GM04503 (cell line): ENCODE data around the gene MYO3B.
"Not testable (repeated sequence)": the region's sequence is repeated elsewhere in the genome, so short reads cannot be mapped to it uniquely, and the experiment has no call there.

Experiments
- DNase-seq: peaks from one replicate; pipeline ENCODE4 v3.0.0-alpha.2; 2012; ENCODE audit warnings: low read depth

Gene MYO3B

GRCh38 chr2:170509452-170510193 is 331.7 kb downstream of the MYO3B start:
- no peak for DNase-seq

DNA sequence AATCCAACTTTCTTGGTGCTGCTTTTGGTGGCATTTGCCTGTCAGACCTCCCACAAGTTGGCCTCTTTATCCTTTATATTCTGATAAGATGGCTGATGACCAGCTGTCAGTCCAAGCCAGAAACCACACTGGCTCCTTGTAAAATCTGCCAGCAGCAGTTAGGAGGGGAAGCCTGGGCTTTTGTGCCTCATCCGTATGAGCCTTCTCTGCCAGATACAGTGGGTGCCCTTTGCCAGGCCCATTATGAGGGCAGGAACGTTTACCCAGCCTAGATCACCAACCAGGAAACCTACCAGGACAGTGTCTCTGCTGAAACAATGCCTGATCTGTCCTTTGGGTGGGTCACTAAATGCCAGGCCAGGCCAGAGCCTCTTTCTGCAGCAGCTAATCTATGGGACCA is 334.3 kb downstream of the MYO3B start:
- DNase-seq, result no peak

GRCh38 chr2:170514140-170514539 is 336.2 kb downstream of the MYO3B start:
- no peak for DNase-seq

- no peak for DNase-seq
Measured at GRCh38 chr2:170517538-170517937, 339.6 kb downstream of the MYO3B start.

DNA sequence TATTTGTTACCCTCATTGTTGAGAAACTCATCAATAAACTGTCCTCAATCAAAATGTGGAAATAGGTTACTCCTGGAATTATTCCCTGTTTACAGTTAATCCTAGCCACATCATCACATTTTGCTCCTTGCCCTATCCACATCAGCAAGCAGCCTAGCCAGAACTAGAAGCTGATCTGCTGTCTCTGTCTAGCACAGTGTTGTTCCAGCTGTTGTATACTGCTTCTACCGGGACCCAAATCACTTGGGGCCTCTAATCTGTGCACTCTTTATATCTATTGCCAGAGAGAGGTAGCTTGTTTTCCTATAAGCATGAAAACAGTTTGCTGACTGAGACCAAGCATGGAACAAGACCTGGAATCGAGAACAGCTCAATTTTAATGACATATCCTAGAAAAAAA is 341.0 kb downstream of the MYO3B start:
- no peak for DNase-seq

DNA sequence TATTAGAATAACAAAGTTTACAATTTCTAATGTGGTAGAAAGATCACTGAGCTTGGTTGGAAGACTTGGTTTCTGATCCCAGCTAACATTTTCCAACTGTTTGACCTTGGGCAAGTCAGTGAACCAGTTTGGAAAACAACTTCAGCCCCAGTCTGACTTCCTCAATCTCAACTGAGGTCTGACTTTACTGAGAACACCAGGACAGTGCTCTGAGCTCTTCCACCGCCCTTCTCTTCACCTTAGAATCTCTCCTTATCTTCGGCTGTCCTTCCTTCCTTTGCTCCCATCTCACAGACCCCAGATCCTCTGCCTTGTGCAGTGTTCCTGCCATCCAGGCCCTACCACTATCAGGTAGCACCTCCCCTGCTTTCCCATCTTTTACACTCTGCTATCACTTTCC is 343.4 kb downstream of the MYO3B start:
- no peak for DNase-seq

GRCh38 chr2:170523506-170523905 is 345.6 kb downstream of the MYO3B start:
- no peak for DNase-seq

DNA sequence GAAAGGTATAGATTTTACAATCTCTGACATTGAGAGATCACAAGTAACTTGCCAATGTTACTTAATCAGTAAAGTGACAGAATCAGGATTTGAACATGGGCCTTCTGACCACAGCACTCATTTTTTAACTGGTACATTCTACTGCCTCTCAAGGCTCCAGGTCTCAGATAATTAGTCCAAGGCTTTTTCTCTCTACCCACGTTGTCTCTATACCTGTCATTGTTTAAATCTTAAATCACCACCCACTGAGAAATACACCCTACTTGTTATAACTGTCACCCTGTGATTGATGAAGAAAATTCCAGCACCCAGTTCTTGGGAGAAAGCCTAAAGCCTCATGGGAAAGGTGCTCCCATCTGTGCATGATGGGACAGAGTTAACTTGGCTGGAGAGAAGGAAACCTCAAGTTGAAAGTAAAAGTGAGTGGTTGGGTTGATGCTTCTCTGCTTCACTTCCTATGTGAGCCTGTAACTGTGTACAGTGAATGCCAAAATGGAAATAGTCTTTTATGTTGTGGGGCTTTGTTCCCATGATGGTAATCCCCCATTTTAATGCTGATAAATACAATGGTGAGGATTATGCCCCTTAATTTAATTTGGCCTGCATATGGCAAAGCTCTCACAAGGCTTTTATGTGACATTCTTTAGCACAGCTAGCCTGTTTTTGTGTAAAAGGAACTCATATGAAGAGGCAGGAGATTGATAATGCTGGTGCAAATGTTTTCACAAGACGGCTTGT is 347.1 kb downstream of the MYO3B start:
- DNase-seq, result no peak

DNA sequence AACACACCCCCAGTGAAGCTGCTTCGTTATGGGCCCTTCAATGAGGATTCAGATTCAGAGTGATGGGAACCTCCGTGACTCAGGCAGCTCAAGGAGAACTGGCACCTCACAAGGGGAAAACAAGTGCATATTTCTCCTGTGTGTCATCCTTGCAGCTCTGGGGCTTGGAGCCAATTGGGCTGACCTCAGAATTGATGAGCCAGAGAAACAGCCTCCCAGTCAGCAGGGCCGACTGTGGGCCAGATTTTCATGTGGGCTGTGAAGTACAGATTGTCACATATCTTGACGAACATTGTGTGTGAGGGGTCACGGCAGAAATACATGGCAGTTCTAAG is 347.6 kb downstream of the MYO3B start:
- DNase-seq, result peak; percentile 91

DNA sequence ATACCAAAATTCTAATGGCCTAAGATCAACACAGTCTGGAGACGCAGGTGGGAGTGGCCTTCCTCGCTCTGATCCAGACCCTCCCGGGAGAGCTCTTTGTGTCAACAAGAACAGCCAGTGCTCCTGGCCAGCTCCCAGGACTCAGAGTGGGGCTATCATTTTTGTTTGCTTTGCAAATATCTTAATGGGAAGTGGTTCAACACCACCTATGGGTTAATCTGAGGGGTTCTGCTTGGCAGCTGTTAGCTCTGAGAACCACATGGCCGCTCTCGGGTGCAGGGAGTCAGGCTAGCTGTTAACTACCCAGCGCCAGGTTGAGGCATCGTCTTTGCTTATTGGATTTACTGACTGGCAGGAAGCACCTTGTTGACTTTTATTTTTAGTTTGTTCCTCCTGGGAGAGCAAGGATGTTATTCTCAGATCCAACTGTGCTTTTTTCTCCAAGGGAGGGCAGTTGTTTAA is 352.4 kb downstream of the MYO3B start:
- no peak for DNase-seq

DNA sequence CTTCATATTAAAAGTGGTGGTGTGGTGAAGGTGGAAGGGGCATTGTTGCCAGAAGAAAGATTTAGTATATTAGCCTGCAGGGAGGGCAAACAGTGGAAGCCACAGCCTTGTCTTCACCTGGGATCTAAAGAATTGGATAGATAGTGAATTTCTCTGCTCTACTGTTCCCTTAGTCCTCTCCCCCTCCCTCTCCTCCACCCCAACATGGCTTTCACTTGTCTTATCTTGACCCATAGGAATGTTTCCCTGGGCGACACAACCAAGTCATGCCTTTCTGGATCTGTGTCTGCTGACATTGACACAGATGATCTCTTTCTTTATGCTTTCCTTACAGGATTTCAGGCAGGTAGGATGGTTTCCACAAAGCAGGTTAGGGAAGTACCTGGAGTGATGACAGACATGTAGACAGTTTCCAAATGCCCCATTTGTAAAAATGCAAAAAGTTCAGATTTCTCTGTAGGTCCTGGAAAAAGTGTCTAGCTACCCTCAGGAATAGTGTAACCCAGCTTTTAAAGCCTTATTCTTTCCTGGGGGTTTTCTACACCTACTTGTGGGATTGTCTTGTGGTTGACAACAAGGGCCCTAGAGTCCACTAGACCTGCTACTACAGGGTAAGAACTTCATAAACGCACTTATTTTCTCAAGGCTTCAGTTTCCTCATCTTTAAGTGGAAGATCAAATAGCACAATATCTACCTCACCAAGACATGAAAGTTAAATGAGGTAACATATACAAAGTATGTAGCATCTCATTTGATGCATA is 353.0 kb downstream of the MYO3B start:
- no peak for DNase-seq

- DNase-seq, result no peak
Measured at GRCh38 chr2:170531876-170532275, 353.9 kb downstream of the MYO3B start.

GRCh38 chr2:170533156-170533555 is 355.2 kb downstream of the MYO3B start:
- no peak for DNase-seq

DNA sequence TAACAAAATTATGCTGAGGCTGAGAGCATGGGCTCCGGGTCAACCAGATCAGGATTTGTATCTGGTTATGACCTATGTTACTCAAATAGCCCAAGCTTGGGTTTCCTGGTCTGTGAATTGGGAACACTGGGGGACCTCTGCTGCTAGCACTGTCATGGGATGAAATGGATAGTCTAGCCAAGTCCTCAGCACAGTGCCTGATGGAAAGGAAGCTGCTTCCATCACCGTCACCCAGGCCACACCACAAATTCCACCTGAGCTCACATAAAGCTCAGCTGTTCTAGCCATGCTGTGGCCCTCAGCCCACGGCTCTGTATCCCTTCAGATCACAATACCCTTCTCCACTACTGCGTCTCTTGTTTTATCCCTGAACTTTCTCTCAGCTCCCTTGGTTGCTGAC is 357.6 kb downstream of the MYO3B start:
- no peak for DNase-seq

GRCh38 chr2:170544817-170545216 is 366.9 kb downstream of the MYO3B start:
- no peak for DNase-seq

DNA sequence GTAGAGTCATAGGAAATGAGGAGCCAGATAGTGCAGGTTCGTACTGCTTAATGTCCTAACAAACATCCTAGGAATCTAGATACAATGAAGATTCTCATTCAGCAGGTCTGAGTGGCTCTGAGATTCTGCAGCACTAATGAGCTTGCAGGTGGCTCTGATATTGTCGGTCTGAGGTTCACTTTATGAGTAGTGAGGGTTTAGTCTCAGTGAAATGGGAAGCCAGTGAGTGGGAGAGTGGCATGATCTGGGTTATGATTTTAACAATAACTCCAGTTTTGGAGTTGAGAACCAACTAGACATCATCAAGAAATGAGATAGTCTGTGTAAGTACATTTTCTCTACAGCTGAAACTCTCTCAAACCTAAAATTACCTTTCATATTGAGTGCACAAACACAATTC is 370.4 kb downstream of the MYO3B start:
- DNase-seq, result no peak

GRCh38 chr2:170550501-170550900 is 372.6 kb downstream of the MYO3B start:
- no peak for DNase-seq

DNA sequence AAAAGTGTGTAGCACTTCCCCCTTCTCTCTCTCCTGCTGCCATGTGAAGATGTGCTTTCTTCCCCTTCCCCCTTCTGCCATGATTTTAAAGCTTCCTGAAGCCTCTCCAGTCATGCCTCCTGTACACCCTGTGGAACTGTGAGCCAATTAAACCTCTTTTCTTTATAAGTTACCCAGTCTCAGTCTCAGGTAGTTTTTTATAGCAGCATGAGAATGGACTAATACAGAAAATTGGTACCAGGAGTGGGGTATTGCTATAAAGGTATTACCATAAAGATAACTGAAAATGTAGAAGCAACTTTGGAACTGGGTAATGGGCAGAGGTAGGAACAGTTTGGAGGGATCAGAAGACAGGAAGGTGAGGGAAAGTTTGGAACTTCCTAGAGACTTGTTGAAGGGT is 374.0 kb downstream of the MYO3B start:
- not testable (repeated sequence) for DNase-seq

DNA sequence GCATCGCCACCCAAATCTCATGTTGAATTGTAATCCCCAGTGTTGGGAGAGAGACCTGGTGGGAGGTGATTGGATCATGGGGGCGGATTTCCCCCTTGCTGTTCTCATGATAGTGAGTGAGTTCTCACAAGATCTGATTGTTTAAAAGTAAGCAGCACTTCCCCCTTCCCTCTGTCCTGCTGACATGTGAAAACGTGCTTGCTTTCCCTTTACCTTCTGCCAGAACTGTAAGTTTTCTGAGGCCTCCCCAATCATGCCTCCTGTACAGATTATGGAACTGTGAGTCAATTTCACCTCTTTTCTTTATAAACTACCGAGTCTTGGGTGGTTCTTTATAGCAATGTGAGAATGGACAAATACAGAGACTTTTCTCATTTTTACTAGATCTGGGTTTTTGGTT is 375.8 kb downstream of the MYO3B start:
- no peak for DNase-seq

GRCh38 chr2:170554278-170554955 is 376.5 kb downstream of the MYO3B start:
- peak; percentile 53 for DNase-seq

DNA sequence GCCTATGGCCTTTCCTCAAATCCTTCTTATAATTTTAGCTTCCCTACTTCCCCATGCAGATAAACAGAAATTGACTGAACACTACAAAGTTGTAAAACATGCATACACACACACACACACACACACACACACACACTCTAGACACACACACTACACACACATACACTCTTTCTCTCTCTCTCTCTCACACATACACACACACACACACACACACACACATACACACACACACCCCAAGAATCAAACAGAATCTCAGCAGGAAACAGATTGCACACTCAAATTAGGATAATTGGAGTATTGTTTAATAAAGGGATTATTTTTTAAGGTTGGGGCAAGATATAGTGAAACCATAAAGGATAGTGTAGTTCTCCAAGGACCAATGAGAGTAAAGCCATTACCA is 385.0 kb downstream of the MYO3B start:
- DNase-seq, result no peak

GRCh38 chr2:170563401-170563800 is 385.5 kb downstream of the MYO3B start:
- DNase-seq, result no peak
